ENCODE measurements around the gene AKT2.

AKT2 gene

GRCh38 chr19:40213882-40214570, 71.1 kb downstream of the AKT2 start:
- no peak overlapping the region for H3K4me3 ChIP-seq (ENCODE audit: low read depth, low read length)
- no peak for TF ChIP-seq MAX (IDR thresholded peaks at IDR 0.05; ENCODE audit: low read depth, low read length)
- no peak for TF ChIP-seq MYC (IDR thresholded peaks at IDR 0.05; ENCODE audit: low read depth, low read length)
- TF ChIP-seq POLR2A (IDR thresholded peaks at IDR 0.05; ENCODE audit: extremely low read depth, insufficient read length), result no peak
- TF ChIP-seq CTCF (IDR thresholded peaks at IDR 0.05; ENCODE audit: low read depth, low read length), result no peak
- DNase-seq (ENCODE audit: low read depth), result no peak

GRCh38 chr19:40213251-40213829, 71.8 kb downstream of the AKT2 start:
- TF ChIP-seq MYC (IDR thresholded peaks at IDR 0.05; ENCODE audit: low read depth, low read length) (no peak), CTCF (IDR thresholded peaks at IDR 0.05; ENCODE audit: low read depth, low read length) (no peak), POLR2A (IDR thresholded peaks at IDR 0.05; ENCODE audit: extremely low read depth, insufficient read length) (no peak), MAX (IDR thresholded peaks at IDR 0.05; ENCODE audit: low read depth, low read length) (no peak)
- no peak for DNase-seq (ENCODE audit: low read depth)

GRCh38 chr19:40210889-40211288, 74.3 kb downstream of the AKT2 start:
- no peak for DNase-seq (ENCODE audit: low read depth)
- H3K4me3 ChIP-seq (ENCODE audit: low read depth, low read length), result no peak overlapping the region
- TF ChIP-seq MYC (IDR thresholded peaks at IDR 0.05; ENCODE audit: low read depth, low read length), result no peak
- TF ChIP-seq POLR2A (IDR thresholded peaks at IDR 0.05; ENCODE audit: extremely low read depth, insufficient read length), result no peak
- no peak for TF ChIP-seq CTCF (IDR thresholded peaks at IDR 0.05; ENCODE audit: low read depth, low read length)
- TF ChIP-seq MAX (IDR thresholded peaks at IDR 0.05; ENCODE audit: low read depth, low read length), result no peak

More at GRCh38 chr19:40213251-40213829, 71.8 kb downstream of the AKT2 start:
- H3K4me3 ChIP-seq (ENCODE audit: low read depth, low read length), result no peak overlapping the region

- no peak for DNase-seq (ENCODE audit: low read depth)
- TF ChIP-seq CTCF (IDR thresholded peaks at IDR 0.05; ENCODE audit: low read depth, low read length) (no peak), MAX (IDR thresholded peaks at IDR 0.05; ENCODE audit: low read depth, low read length) (no peak), POLR2A (IDR thresholded peaks at IDR 0.05; ENCODE audit: extremely low read depth, insufficient read length) (no peak), MYC (IDR thresholded peaks at IDR 0.05; ENCODE audit: low read depth, low read length) (no peak)
These were observed 76.5 kb downstream of the AKT2 start for GRCh38 chr19:40208602-40209001.

GRCh38 chr19:40205760-40206159, 79.4 kb downstream of the AKT2 start:
- TF ChIP-seq CTCF (IDR thresholded peaks at IDR 0.05; ENCODE audit: low read depth, low read length) (no peak), MYC (IDR thresholded peaks at IDR 0.05; ENCODE audit: low read depth, low read length) (no peak), MAX (IDR thresholded peaks at IDR 0.05; ENCODE audit: low read depth, low read length) (no peak), POLR2A (IDR thresholded peaks at IDR 0.05; ENCODE audit: extremely low read depth, insufficient read length) (no peak)
- no peak for DNase-seq (ENCODE audit: low read depth)
- H3K4me3 ChIP-seq (ENCODE audit: low read depth, low read length), result no peak overlapping the region

More at GRCh38 chr19:40208602-40209001, 76.5 kb downstream of the AKT2 start:
- no peak overlapping the region for H3K4me3 ChIP-seq (ENCODE audit: low read depth, low read length)

Data from NB4 (cell line).